NCI-H774 (cell line): Measurements from ENCODE around the gene FHAD1.
A peak's percentile ranks its signal among the peaks of the same experiment; 100 is the strongest.
"Not testable (repeated sequence)": the region's sequence is repeated elsewhere in the genome, so short reads cannot be mapped to it uniquely, and the experiment has no call there.

ENCODE experiments used
- DNase-seq: peaks from one replicate; lab custom pipeline; 2025; lab: John Stamatoyannopoulos, UW

FHAD1 gene

GRCh38 chr1:15418806-15419515 lies 171.9 kb downstream of the FHAD1 start:
- DNase-seq: no peak

- DNase-seq: no peak
These were observed 173.9 kb downstream of the FHAD1 start for GRCh38 chr1:15420853-15421465.

- no peak for DNase-seq
These were observed 175.8 kb downstream of the FHAD1 start for GRCh38 chr1:15422871-15423270.

- no peak for DNase-seq
These were observed 176.5 kb downstream of the FHAD1 start for GRCh38 chr1:15423355-15424077.

GRCh38 chr1:15424146-15424667 lies 177.2 kb downstream of the FHAD1 start:
- peak; percentile 69 for DNase-seq

- no peak for DNase-seq
These were observed 178.0 kb downstream of the FHAD1 start for GRCh38 chr1:15424981-15425380.

GRCh38 chr1:15425521-15425920 lies 178.5 kb downstream of the FHAD1 start:
- no peak for DNase-seq

- no peak for DNase-seq
These were observed 178.9 kb downstream of the FHAD1 start for GRCh38 chr1:15425958-15426357.

GRCh38 chr1:15426492-15427279 lies 179.7 kb downstream of the FHAD1 start:
- no peak for DNase-seq

- DNase-seq: no peak
These were observed 180.2 kb downstream of the FHAD1 start for GRCh38 chr1:15427280-15427666.

- not testable (repeated sequence) for DNase-seq
These were observed 181.2 kb downstream of the FHAD1 start for GRCh38 chr1:15428252-15428651.

GRCh38 chr1:15428815-15429435 lies 181.9 kb downstream of the FHAD1 start:
- DNase-seq: no peak

GRCh38 chr1:15429701-15430149 lies 182.7 kb downstream of the FHAD1 start:
- DNase-seq: no peak

- no peak for DNase-seq
These were observed 184.0 kb downstream of the FHAD1 start for GRCh38 chr1:15430787-15431570.

GRCh38 chr1:15431571-15431948 lies 184.5 kb downstream of the FHAD1 start:
- DNase-seq: no peak

- DNase-seq: no peak
These were observed 185.3 kb downstream of the FHAD1 start for GRCh38 chr1:15432324-15432723.

GRCh38 chr1:15433471-15433870 lies 186.4 kb downstream of the FHAD1 start:
- DNase-seq: no peak

GRCh38 chr1:15434739-15435138 lies 187.7 kb downstream of the FHAD1 start:
- not testable (repeated sequence) for DNase-seq

- DNase-seq: no peak
These were observed 188.4 kb downstream of the FHAD1 start for GRCh38 chr1:15435239-15436077.
